Stimulated activated memory B cell treated with anti-CD40 and anti-IgM and Interleukin-4, amounts not matched to agents 10 μg/mL and 1 μg/mL and 100 μg/mL, for 72 hours (primary cell): ENCODE results near the gene NALCN.

Source experiments
- ATAC-seq: fragments of 150-1000 bp; cut with Tn5 transposase; 2 replicates; pipeline ENCODE4 v1.10.0; 2021
- H3K27ac Mint-ChIP-seq: one replicate; pipeline ENCODE4 v1.8.0; 2022; ENCODE audit warnings: mild to moderate bottlenecking, mixed read lengths
- H3K27me3 Mint-ChIP-seq: one replicate; pipeline ENCODE4 v1.8.0; 2022; ENCODE audit warnings: mixed read lengths
- H3K36me3 Mint-ChIP-seq: one replicate; pipeline ENCODE4 v1.8.0; 2022; ENCODE audit warnings: mixed read lengths
- H3K4me1 Mint-ChIP-seq: one replicate; pipeline ENCODE4 v1.8.0; 2022; ENCODE audit warnings: mixed read lengths
- H3K4me3 Mint-ChIP-seq: one replicate; pipeline ENCODE4 v1.8.0; 2022; ENCODE audit warnings: mild to moderate bottlenecking, moderate library complexity, mixed read lengths
- H3K9me3 Mint-ChIP-seq: one replicate; pipeline ENCODE4 v1.8.0; 2022; ENCODE audit warnings: mixed read lengths

Gene NALCN

GRCh38 chr13:101425623-101426022, 9.3 kb upstream of the NALCN start:
- Mint-ChIP-seq H3K27ac (no peak overlapping the region), H3K4me1 (no peaks in the 10 kb centered on the region), H3K9me3 (no peaks in the 10 kb centered on the region), H3K27me3 (no peaks in the 10 kb centered on the region), H3K4me3 (no peak overlapping the region), H3K36me3 (no peaks in the 10 kb centered on the region)
- ATAC-seq = no peak

- Mint-ChIP-seq H3K36me3 (no peaks in the 10 kb centered on the region), H3K27me3 (no peaks in the 10 kb centered on the region), H3K4me3 (no peak overlapping the region), H3K9me3 (no peaks in the 10 kb centered on the region), H3K27ac (no peak overlapping the region), H3K4me1 (no peaks in the 10 kb centered on the region)
- no peak for ATAC-seq
These were observed 8.8 kb upstream of the NALCN start for GRCh38 chr13:101425156-101425471.

- Mint-ChIP-seq H3K27ac (no peak overlapping the region), H3K4me1 (no peaks in the 10 kb centered on the region), H3K9me3 (no peaks in the 10 kb centered on the region), H3K36me3 (no peaks in the 10 kb centered on the region), H3K4me3 (no peak overlapping the region), H3K27me3 (no peaks in the 10 kb centered on the region)
- no peak for ATAC-seq
These were observed 8.3 kb upstream of the NALCN start for GRCh38 chr13:101424381-101425155.

- Mint-ChIP-seq H3K9me3 (no peaks in the 10 kb centered on the region), H3K27ac (no peak overlapping the region), H3K27me3 (peaks cover 2% of the 10 kb centered on the region), H3K4me3 (no peak overlapping the region), H3K4me1 (no peaks in the 10 kb centered on the region), H3K36me3 (no peaks in the 10 kb centered on the region)
- ATAC-seq = no peak
These were observed 7.6 kb upstream of the NALCN start for GRCh38 chr13:101423872-101424271.

GRCh38 chr13:101417501-101417900, 1.2 kb upstream of the NALCN start:
- Mint-ChIP-seq H3K27ac (no peak overlapping the region), H3K36me3 (no peaks in the 10 kb centered on the region), H3K4me3 (no peak overlapping the region), H3K9me3 (no peaks in the 10 kb centered on the region), H3K4me1 (no peaks in the 10 kb centered on the region), H3K27me3 (peaks cover 27% of the 10 kb centered on the region)
- no peak for ATAC-seq

- H3K4me1 Mint-ChIP-seq = no peaks in the 10 kb centered on the region
- H3K36me3 Mint-ChIP-seq = no peaks in the 10 kb centered on the region
- H3K27ac Mint-ChIP-seq = no peak overlapping the region
- H3K9me3 Mint-ChIP-seq = no peaks in the 10 kb centered on the region
- no peak overlapping the region for H3K4me3 Mint-ChIP-seq
- H3K27me3 Mint-ChIP-seq = peaks cover 27% of the 10 kb centered on the region
- ATAC-seq = no peak
These were observed 717 bp upstream of the NALCN start for GRCh38 chr13:101417043-101417406.

- no peak overlapping the region for H3K27ac Mint-ChIP-seq
- no peaks in the 10 kb centered on the region for H3K36me3 Mint-ChIP-seq
- H3K9me3 Mint-ChIP-seq = no peaks in the 10 kb centered on the region
- no peak overlapping the region for H3K4me3 Mint-ChIP-seq
- H3K27me3 Mint-ChIP-seq = peaks cover 27% of the 10 kb centered on the region
- ATAC-seq = peak; percentile 26
- no peaks in the 10 kb centered on the region for H3K4me1 Mint-ChIP-seq
These were observed 742 bp downstream of the NALCN start for GRCh38 chr13:101415358-101416174.

- H3K4me3 Mint-ChIP-seq = no peak overlapping the region
- H3K4me1 Mint-ChIP-seq = no peaks in the 10 kb centered on the region
- H3K27me3 Mint-ChIP-seq = peaks cover 14% of the 10 kb centered on the region
These were observed 4.2 kb downstream of the NALCN start for GRCh38 chr13:101412076-101412475.

GRCh38 chr13:101408992-101409656, 7.2 kb downstream of the NALCN start:
- Mint-ChIP-seq H3K4me3 (no peak overlapping the region), H3K27ac (no peak overlapping the region), H3K9me3 (no peaks in the 10 kb centered on the region), H3K4me1 (no peaks in the 10 kb centered on the region), H3K27me3 (peaks cover 5% of the 10 kb centered on the region), H3K36me3 (no peaks in the 10 kb centered on the region)
- no peak for ATAC-seq

More at GRCh38 chr13:101412076-101412475, 4.2 kb downstream of the NALCN start:
- H3K27ac Mint-ChIP-seq = no peak overlapping the region
- ATAC-seq = no peak
- H3K36me3 Mint-ChIP-seq = no peaks in the 10 kb centered on the region
- H3K9me3 Mint-ChIP-seq = no peaks in the 10 kb centered on the region

GRCh38 chr13:101408154-101408553, 8.2 kb downstream of the NALCN start:
- Mint-ChIP-seq H3K4me1 (no peaks in the 10 kb centered on the region), H3K9me3 (peaks cover 2% of the 10 kb centered on the region), H3K36me3 (no peaks in the 10 kb centered on the region), H3K27ac (no peak overlapping the region), H3K4me3 (no peak overlapping the region), H3K27me3 (no peaks in the 10 kb centered on the region)
- no peak for ATAC-seq

GRCh38 chr13:101406791-101407190, 9.5 kb downstream of the NALCN start:
- Mint-ChIP-seq H3K9me3 (peaks cover 4% of the 10 kb centered on the region), H3K27me3 (no peaks in the 10 kb centered on the region), H3K4me3 (no peak overlapping the region), H3K36me3 (no peaks in the 10 kb centered on the region), H3K4me1 (no peaks in the 10 kb centered on the region), H3K27ac (no peak overlapping the region)
- ATAC-seq = no peak

- H3K27me3 Mint-ChIP-seq = no peaks in the 10 kb centered on the region
- ATAC-seq = no peak
- H3K36me3 Mint-ChIP-seq = no peaks in the 10 kb centered on the region
- peaks cover 4% of the 10 kb centered on the region for H3K9me3 Mint-ChIP-seq
- no peaks in the 10 kb centered on the region for H3K4me1 Mint-ChIP-seq
- H3K27ac Mint-ChIP-seq = no peak overlapping the region
- no peak overlapping the region for H3K4me3 Mint-ChIP-seq
These were observed 15.1 kb downstream of the NALCN start for GRCh38 chr13:101401196-101401595.

GRCh38 chr13:101399365-101399764, 16.9 kb downstream of the NALCN start:
- Mint-ChIP-seq H3K27me3 (no peaks in the 10 kb centered on the region), H3K27ac (no peak overlapping the region), H3K4me3 (no peak overlapping the region), H3K9me3 (peaks cover 4% of the 10 kb centered on the region), H3K4me1 (no peaks in the 10 kb centered on the region), H3K36me3 (no peaks in the 10 kb centered on the region)
- no peak for ATAC-seq

GRCh38 chr13:101398920-101399319, 17.4 kb downstream of the NALCN start:
- no peak overlapping the region for H3K4me3 Mint-ChIP-seq
- no peak for ATAC-seq
- no peaks in the 10 kb centered on the region for H3K36me3 Mint-ChIP-seq
- no peaks in the 10 kb centered on the region for H3K4me1 Mint-ChIP-seq
- peaks cover 4% of the 10 kb centered on the region for H3K9me3 Mint-ChIP-seq
- no peaks in the 10 kb centered on the region for H3K27me3 Mint-ChIP-seq
- no peak overlapping the region for H3K27ac Mint-ChIP-seq

- no peaks in the 10 kb centered on the region for H3K27me3 Mint-ChIP-seq
- H3K4me1 Mint-ChIP-seq = no peaks in the 10 kb centered on the region
- no peak for ATAC-seq
- no peaks in the 10 kb centered on the region for H3K36me3 Mint-ChIP-seq
- H3K4me3 Mint-ChIP-seq = no peak overlapping the region
- peaks cover 2% of the 10 kb centered on the region for H3K9me3 Mint-ChIP-seq
- no peak overlapping the region for H3K27ac Mint-ChIP-seq
These were observed 18.1 kb downstream of the NALCN start for GRCh38 chr13:101398191-101398590.

- Mint-ChIP-seq H3K27ac (no peak overlapping the region), H3K4me1 (no peaks in the 10 kb centered on the region), H3K36me3 (no peaks in the 10 kb centered on the region), H3K9me3 (no peaks in the 10 kb centered on the region), H3K27me3 (no peaks in the 10 kb centered on the region), H3K4me3 (no peak overlapping the region)
- no peak for ATAC-seq
These were observed 18.6 kb downstream of the NALCN start for GRCh38 chr13:101397742-101398141.
